Gastrocnemius medialis (tissue), 4 donors: ENCODE measurements around the gene GALNT2. TPM values are rescaled to one million over a fixed set of nuclear protein-coding genes. Genes with fewer than 3 reads are reported as not detected.

ENCODE experiments used
- ATAC-seq, 2 donors: fragments of 150-250 bp; one replicate each; pipeline ENCODE4 v1.9.1; 2016
- DNase-seq, 2 donors: peaks; one replicate each; pipeline ENCODE4 v3.0.0-alpha.2; 2019
- H3K27ac ChIP-seq, 4 donors: fragments of 200-600 bp; sonication (generic); 1 replicate in 1 of 4; 2 replicates in 3 of 4; pipeline ENCODE4 v1.5.1; 2016 to 2018; ENCODE audit warnings: mild to moderate bottlenecking in 2 of 4, moderate library complexity in 1 of 4
- H3K27me3 ChIP-seq, 3 donors: fragments of 200-600 bp; sonication (generic) in 2 of 3; 1 replicate in 1 of 3; 2 replicates in 2 of 3; pipeline versions ENCODE4 v1.5.1 to v1.6.0; 2016 to 2019; ENCODE audit warnings: mild to moderate bottlenecking in 1 of 3, moderate library complexity in 1 of 3
- H3K36me3 ChIP-seq, 2 donors: fragments of 200-600 bp; sonication (generic) in 1 of 2; one replicate each; pipeline ENCODE4 v1.5.1; 2017 to 2018
- H3K4me1 ChIP-seq, 2 donors: fragments of 200-600 bp; sonication (generic) in 1 of 2; one replicate each; pipeline ENCODE4 v1.5.1; 2016 to 2017; ENCODE audit warnings: mild to moderate bottlenecking in 2 of 2
- H3K4me3 ChIP-seq, 4 donors: fragments of 200-600 bp; sonication (generic) in 3 of 4; 1 replicate in 1 of 4; 2 replicates in 3 of 4; pipeline ENCODE4 v1.5.1; 2016 to 2019; ENCODE audit warnings: mild to moderate bottlenecking in 2 of 4
- H3K9me3 ChIP-seq, 3 donors: fragments of 200-600 bp; sonication (generic) in 2 of 3; 1 replicate in 1 of 3; 2 replicates in 2 of 3; pipeline ENCODE4 v1.5.1; 2016 to 2019
- POLR2A ChIP-seq, 2 donors: fragments of 450-650 bp; IDR thresholded peaks; one replicate each; pipeline ENCODE4 v1.6.1; 2017; ENCODE audit warnings: antibody characterized with exemption in 2 of 2, mild to moderate bottlenecking in 2 of 2, moderate library complexity in 2 of 2
- in situ Hi-C, 4 donors: fragments of 200-750 bp; cut with MboI; loops; one replicate each; pipeline versions ENCODE4 v1.15.0 to v1.8.0; 2017; ENCODE audit warnings: low sequenced_read_pairs in 4 of 4
- intact Hi-C: fragments of 100-400 bp; cut with DNase I; formaldehyde crosslinking; loops from one replicate; pipeline ENCODE4 v1.15.1; 2023; ENCODE audit warnings: low total_unique reads
- total RNA-seq, 4 donors: library from RNA; depleted of rRNA; stranded (reverse); fragments of >200 nt; gene quantifications; one replicate each; pipeline versions ENCODE4 v1.1.0 to v1.2.3, GENCODE V29; 2016
- TF ChIP-seq, protein P1 (sequence below), 5 experiments: fragments of 450-650 bp in 3 of 5; fragments of 200-600 bp in 2 of 5; sonication (generic) in 2 of 5; IDR thresholded peaks in 4 of 5; conservative IDR thresholded peaks in 1 of 5; 1 replicate in 4 of 5; 2 replicates in 1 of 5; pipeline ENCODE4 v1.5.1; 2016 to 2019; ENCODE audit warnings: antibody characterized with exemption in 5 of 5, mild to moderate bottlenecking in 3 of 5, moderate library complexity in 3 of 5

Gene GALNT2
- total RNA-seq, 4 donors from 2014 or later, result 73.7 to 106 (median 78.3) TPM

DNA sequence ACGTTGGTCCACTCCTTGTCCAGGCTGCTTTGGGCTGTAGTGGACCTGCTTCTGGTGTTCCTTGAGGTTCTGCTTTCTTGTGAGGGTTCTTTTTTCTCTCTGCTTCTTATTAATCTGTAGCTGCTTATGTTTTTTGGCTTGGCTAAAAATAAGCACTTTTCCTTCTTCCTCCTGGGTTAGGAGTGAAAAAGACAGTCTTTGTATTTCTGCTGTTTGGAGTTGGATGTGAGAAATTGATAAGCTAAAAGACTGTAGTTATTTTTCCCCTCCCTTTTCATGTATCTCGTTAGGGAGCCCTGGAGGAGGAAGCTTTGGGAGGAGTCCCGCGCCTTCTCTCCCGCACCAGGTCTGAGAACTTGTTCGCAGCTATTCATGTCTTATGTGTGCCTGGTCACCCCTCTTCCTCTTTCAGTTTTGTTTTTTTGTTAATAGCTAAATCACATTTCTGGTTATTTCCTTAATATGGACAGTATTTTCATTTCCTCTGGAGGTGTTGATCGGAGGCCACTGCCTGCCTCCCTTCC lies 79.0 kb downstream of the GALNT2 start:
- Histone ChIP-seq H3K36me3 (no peaks in the 10 kb centered on the region), H3K27me3 (no peaks in the 10 kb centered on the region), H3K4me3 (no peak overlapping the region), H3K4me1 (peaks cover 79 to 86% of the 10 kb centered on the region in 2 donors), H3K9me3 (no peaks in the 10 kb centered on the region), H3K27ac (peak overlapping the region; percentile 7 to 27 (median 13))
- ATAC-seq, result no peak
- no peak for DNase-seq
- TF ChIP-seq, protein P1, sequence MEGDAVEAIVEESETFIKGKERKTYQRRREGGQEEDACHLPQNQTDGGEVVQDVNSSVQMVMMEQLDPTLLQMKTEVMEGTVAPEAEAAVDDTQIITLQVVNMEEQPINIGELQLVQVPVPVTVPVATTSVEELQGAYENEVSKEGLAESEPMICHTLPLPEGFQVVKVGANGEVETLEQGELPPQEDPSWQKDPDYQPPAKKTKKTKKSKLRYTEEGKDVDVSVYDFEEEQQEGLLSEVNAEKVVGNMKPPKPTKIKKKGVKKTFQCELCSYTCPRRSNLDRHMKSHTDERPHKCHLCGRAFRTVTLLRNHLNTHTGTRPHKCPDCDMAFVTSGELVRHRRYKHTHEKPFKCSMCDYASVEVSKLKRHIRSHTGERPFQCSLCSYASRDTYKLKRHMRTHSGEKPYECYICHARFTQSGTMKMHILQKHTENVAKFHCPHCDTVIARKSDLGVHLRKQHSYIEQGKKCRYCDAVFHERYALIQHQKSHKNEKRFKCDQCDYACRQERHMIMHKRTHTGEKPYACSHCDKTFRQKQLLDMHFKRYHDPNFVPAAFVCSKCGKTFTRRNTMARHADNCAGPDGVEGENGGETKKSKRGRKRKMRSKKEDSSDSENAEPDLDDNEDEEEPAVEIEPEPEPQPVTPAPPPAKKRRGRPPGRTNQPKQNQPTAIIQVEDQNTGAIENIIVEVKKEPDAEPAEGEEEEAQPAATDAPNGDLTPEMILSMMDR (IDR thresholded peaks at IDR 0.05 in 4 of 5, conservative IDR thresholded peaks at IDR 0.05 in 1 of 5), result no peak
- no peak for TF ChIP-seq POLR2A (IDR thresholded peaks at IDR 0.05)
- in situ Hi-C loops (no loop called here), intact Hi-C loops (no loop called here)

- Histone ChIP-seq H3K36me3 (no peaks in the 10 kb centered on the region), H3K4me3 (no peak overlapping the region), H3K27me3 (no peaks in the 10 kb centered on the region), H3K9me3 (no peaks in the 10 kb centered on the region), H3K4me1 (peaks cover 73 to 81% of the 10 kb centered on the region in 2 donors), H3K27ac (peak overlapping the region in 3 of 4 donors; percentile 7 to 20 (median 8))
- ATAC-seq (no peak), DNase-seq (no peak)
- intact Hi-C loops, result no loop called here
- in situ Hi-C loops, result no loop called here
- TF ChIP-seq, protein P1 (IDR thresholded peaks at IDR 0.05 in 4 of 5, conservative IDR thresholded peaks at IDR 0.05 in 1 of 5), result no peak
- no peak for TF ChIP-seq POLR2A (IDR thresholded peaks at IDR 0.05)
These were observed 79.7 kb downstream of the GALNT2 start for GRCh38 chr1:230146709-230147108.

GRCh38 chr1:230147253-230148125 lies 80.5 kb downstream of the GALNT2 start:
- no peak overlapping the region for H3K4me3 ChIP-seq
- no peaks in the 10 kb centered on the region for H3K9me3 ChIP-seq
- DNase-seq (no peak), ATAC-seq (peak in 1 of 2 donors; percentile 34)
- in situ Hi-C loops, result no loop called here
- peak overlapping the region; percentile 20 to 56 (median 38) for H3K27ac ChIP-seq
- H3K27me3 ChIP-seq, result no peaks in the 10 kb centered on the region
- H3K36me3 ChIP-seq, result no peaks in the 10 kb centered on the region
- intact Hi-C loops, result no loop called here
- TF ChIP-seq, protein P1 (IDR thresholded peaks at IDR 0.05 in 4 of 5, conservative IDR thresholded peaks at IDR 0.05 in 1 of 5), result no peak
- no peak for TF ChIP-seq POLR2A (IDR thresholded peaks at IDR 0.05)
- peaks cover 66 to 74% of the 10 kb centered on the region in 2 donors for H3K4me1 ChIP-seq

DNA sequence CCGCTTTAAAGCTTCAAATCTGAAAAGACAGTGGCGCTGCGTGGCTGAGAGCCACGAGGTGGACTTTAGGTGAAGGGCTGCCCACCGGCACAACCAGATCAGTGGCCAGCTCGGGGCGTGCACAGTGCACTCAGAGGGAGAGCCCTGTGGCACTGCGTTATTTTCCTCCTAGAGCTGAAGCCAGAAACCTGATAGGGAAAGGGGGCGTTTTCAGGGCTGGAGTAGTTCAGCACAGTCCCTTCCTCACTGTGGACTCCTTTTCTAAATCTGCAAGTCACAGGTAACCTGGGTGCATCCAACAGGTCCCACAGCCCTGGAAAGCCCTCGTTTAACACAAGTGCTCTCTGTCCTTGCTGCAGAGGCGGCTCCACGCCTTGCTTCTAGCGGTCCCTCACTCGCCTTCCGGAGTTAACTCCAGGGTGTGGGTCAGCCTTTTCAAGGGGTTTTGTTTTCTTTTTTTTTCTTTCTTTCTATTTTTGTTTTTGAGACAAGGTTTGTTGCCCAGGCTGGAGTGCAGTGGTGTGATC lies 81.2 kb downstream of the GALNT2 start:
- H3K4me1 ChIP-seq, result peaks cover 64 to 69% of the 10 kb centered on the region in 2 donors
- peak overlapping the region; percentile 20 to 56 (median 38) for H3K27ac ChIP-seq
- no peaks in the 10 kb centered on the region for H3K27me3 ChIP-seq
- peak; percentile 22 to 34 for ATAC-seq
- H3K36me3 ChIP-seq, result no peaks in the 10 kb centered on the region
- TF ChIP-seq, protein P1 (IDR thresholded peaks at IDR 0.05 in 4 of 5, conservative IDR thresholded peaks at IDR 0.05 in 1 of 5), result no peak
- TF ChIP-seq POLR2A (IDR thresholded peaks at IDR 0.05), result no peak
- H3K9me3 ChIP-seq, result no peaks in the 10 kb centered on the region
- intact Hi-C loops, result no loop called here
- no peak for DNase-seq
- no peak overlapping the region for H3K4me3 ChIP-seq
- in situ Hi-C loops, result no loop called here
